Measurements from ENCODE around the gene ZNF525. TPM values are rescaled to one million over a fixed set of nuclear protein-coding genes. Genes with fewer than 3 reads are reported as not detected.

ZNF525 gene
- total RNA-seq, 1 experiment from 2014 or later, result 37.7 TPM

DNA sequence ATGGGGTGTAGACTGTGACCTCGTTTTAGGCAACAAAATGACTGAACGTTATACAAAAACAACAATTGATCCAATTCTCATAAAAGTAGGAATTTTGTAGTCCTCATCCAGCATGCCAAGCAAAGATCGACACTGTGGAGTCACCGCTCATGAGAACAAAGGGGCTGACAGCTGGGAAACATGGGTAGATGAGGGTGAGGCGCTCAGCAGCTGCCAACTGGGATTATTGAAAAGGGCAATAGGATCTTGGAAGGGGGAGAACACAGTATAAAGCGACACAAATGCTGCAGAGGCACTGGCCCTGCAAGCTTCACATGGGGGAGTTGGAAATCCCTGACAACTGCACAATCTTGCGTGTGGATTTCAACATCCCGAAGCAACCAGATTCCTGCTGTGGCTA, 24.1 kb downstream of the ZNF525 start:
- Mint-ChIP-seq H3K4me3 (peak overlapping the region in 1 of 2 experiments; percentile 36; a peak in 2 of 5 replicates), H3K4me1 (peaks cover 17 to 20% of the 10 kb centered on the region in 2 experiments), H3K9me3 (peaks cover 15 to 23% of the 10 kb centered on the region in 2 experiments), H3K27ac (peak overlapping the region in 2 of 3 experiments; percentile 3 to 4; a peak in 2 of 7 replicates), H3K36me3 (ENCODE audit: insufficient read depth in 1 of 3, low read depth in 3 of 3) (peaks cover 27 to 32% (median 29%) of the 10 kb centered on the region in 3 experiments), H3K27me3 (ENCODE audit: low read depth) (no peaks in the 10 kb centered on the region)
- TF ChIP-seq, protein P1, sequence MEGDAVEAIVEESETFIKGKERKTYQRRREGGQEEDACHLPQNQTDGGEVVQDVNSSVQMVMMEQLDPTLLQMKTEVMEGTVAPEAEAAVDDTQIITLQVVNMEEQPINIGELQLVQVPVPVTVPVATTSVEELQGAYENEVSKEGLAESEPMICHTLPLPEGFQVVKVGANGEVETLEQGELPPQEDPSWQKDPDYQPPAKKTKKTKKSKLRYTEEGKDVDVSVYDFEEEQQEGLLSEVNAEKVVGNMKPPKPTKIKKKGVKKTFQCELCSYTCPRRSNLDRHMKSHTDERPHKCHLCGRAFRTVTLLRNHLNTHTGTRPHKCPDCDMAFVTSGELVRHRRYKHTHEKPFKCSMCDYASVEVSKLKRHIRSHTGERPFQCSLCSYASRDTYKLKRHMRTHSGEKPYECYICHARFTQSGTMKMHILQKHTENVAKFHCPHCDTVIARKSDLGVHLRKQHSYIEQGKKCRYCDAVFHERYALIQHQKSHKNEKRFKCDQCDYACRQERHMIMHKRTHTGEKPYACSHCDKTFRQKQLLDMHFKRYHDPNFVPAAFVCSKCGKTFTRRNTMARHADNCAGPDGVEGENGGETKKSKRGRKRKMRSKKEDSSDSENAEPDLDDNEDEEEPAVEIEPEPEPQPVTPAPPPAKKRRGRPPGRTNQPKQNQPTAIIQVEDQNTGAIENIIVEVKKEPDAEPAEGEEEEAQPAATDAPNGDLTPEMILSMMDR (conservative IDR thresholded peaks at IDR 0.05), result no peak
- Histone ChIP-seq H3K18ac (ENCODE audit: insufficient read length, low read depth, low read length) (no peak overlapping the region), H3K79me1 (ENCODE audit: insufficient read depth, low read depth, low read length, poor library complexity, severe bottlenecking) (no peaks in the 10 kb centered on the region), H4K8ac (replicated peaks; ENCODE audit: insufficient read length, low read depth, low read length) (no peak overlapping the region), H4K20me1 (ENCODE audit: control insufficient read depth, insufficient read depth, insufficient read length) (no peaks in the 10 kb centered on the region), H3K56ac (ENCODE audit: insufficient read length, low read depth, low read length) (no peak overlapping the region), H2BK120ac (ENCODE audit: low read depth, low read length, poor library complexity, severe bottlenecking) (no peak overlapping the region), H3K4me1 (ENCODE audit: insufficient read depth, low read length) (peaks cover 3% of the 10 kb centered on the region; the same call in 1 of the 2 replicates), H3K27ac (ENCODE audit: insufficient read length, low read depth, low read length) (no peak overlapping the region), H2BK15ac (ENCODE audit: low read depth, low read length) (no peak overlapping the region), H3K27me3 (ENCODE audit: insufficient read depth, low read length) (no peaks in the 10 kb centered on the region), H2AFZ (ENCODE audit: low read length) (no peak overlapping the region), H3T11ph (ENCODE audit: low read length) (no peak overlapping the region), H3K4me2 (ENCODE audit: insufficient read depth, insufficient read length, low read length) (no peak overlapping the region), H3K23ac (ENCODE audit: insufficient read length, low read depth, low read length) (no peak overlapping the region), H3K14ac (ENCODE audit: insufficient read depth, low read length) (no peak overlapping the region), H3K4ac (ENCODE audit: low read depth, low read length) (no peak overlapping the region), H2AK5ac (ENCODE audit: insufficient read length, low read length) (no peak overlapping the region), H3K23me2 (ENCODE audit: insufficient read length, low read depth, low read length, poor library complexity, severe bottlenecking) (peaks cover 3% of the 10 kb centered on the region), H4K91ac (ENCODE audit: insufficient read length, low read depth, low read length) (no peak overlapping the region), H2BK5ac (ENCODE audit: insufficient read length, low read length) (no peak overlapping the region), H3K79me2 (ENCODE audit: insufficient read depth, low read length) (no peaks in the 10 kb centered on the region), H4K5ac (ENCODE audit: insufficient read length, low read depth, low read length) (no peak overlapping the region), H3K9me3 (ENCODE audit: control insufficient read depth, low read depth, low read length) (no peaks in the 10 kb centered on the region), H3K9ac (ENCODE audit: extremely low read depth, insufficient read length, low read length) (no peak overlapping the region), H2BK12ac (ENCODE audit: insufficient read length, low read depth, low read length) (no peak overlapping the region), H2BK20ac (ENCODE audit: low read depth, low read length, poor library complexity, severe bottlenecking) (no peak overlapping the region)
- DNase-seq, result no peak
- WGBS (ENCODE audit: extremely low coverage, insufficient read length, low lambda C conversion rate), result no CpG with 5 or more reads among the region's 8 CpGs
